UCSD-AML1 (cell line): ENCODE results near the gene NFIL3.
"Not testable (repeated sequence)": the region's sequence is repeated elsewhere in the genome, so short reads cannot be mapped to it uniquely, and the experiment has no call there.

Experiments used
- DNase-seq: peaks from one replicate; lab custom pipeline; 2025; ENCODE audit not compliant: unreplicated experiment; lab: John Stamatoyannopoulos, UW

NFIL3 gene

DNA sequence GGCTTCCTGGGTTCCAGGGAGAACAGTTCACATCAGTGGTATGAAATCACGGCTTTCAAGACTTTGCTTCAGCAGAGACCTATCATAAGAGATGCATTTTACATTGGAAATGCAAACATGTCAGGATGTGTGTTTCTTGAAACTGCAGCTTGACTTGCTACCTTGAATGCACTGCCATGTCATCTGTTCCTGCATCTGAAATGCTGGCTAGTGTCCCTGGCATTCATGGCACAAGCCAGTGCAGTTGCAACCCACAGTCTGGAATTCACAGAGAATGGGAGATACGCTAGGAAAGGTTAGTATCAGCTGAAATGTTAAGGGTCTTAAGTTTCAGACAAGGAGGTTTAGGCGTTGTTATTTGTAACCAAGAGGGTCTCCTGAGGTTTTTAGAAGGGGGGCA is 24.7 kb downstream of the NFIL3 start:
- no peak for DNase-seq

DNA sequence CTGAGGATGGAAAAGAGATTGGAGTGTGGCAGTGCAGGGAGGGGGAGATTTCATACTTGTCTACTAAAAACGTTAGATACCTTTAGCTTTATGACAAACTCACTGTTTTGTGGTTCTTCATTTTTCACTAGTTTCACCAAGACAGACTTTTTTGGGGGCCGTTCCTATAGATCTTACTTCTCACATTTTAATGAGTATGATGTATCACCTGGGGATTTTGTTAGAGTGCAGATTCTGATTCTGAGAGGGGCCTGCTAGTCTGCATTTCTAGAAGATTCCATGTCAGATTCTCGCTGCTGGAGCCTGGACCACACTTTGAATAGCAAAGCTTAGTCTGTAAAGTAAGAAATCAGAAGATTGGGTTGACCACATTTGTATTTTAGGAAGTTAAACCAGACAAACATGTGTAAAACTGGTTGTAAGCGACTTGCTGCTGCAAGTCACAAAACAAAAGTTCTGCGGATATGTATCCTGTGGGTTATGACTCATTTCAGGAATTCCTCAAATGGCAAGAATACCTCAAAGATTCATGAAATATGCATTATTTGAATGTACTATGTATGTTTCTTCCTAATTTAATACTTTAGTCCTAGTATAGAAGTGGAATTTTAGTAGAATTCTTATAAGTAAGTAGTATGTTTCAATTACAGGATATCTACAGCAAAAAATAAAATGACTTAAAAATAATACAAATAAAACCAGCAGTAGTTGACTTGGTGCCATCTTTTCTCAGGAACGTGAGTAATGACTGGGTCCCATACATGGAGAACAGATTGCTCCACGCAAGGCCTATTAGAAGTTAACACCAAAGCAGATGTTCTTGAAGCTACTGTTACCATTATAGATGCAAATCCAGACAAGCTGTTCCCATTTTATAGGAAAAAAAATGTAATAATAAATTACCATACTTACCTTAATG is 27.8 kb downstream of the NFIL3 start:
- DNase-seq: no peak

DNA sequence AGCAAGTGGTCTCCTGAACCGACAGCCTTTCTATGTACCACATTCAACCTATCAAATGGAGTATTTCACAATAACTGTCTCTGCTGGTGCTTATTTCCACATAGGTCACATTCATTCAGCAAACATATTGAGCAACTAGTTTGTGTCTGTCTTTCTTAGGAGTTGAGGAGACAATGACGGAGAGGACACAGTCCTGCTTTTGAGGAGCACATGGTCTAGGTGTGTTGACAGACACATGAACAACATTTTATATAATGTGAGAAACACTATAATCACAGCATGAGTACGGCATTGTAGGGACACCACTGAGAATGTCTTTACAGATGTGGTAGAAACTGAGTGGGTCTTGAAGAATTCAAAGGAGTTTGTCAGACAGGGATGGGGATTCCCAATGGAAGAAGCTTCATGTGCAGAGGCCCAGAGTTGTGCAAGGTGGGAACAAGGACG is 28.5 kb downstream of the NFIL3 start:
- no peak for DNase-seq

DNA sequence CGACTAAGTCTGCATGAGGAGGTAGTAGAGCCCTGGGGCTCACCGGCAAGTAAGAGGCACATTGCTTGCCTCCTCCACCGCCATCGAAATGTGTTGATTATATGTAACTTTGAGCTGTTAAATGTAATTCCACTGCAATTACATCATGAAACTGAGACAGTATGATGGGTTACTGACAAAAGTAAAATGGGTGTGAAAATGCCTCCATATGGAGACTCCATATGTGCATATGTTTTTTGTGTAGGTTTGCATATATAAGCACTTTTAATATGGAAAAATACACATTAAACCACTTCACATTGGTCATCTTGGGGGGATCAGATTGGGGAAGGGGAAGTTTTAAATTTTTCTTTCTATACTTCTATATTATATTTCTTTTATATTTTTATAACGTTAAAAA is 29.8 kb downstream of the NFIL3 start:
- no peak for DNase-seq

DNA sequence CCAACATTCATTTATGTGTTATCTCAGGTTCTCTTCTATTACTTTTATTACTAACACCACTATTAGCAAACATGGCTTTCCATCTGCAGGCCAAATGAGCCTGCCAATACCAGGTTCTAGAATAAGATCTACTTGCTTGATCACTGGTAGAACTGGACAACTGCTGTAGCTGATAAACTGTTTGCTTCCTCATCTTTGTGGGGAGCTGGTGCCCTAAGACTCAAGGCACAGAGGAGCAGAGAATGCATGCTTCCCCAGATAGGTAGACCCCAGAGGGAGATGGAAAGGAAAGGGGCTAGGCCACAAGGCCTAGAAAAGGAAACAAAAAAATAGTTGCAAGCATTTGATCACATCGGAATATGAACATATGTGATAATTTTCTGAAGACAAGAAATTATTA is 31.2 kb downstream of the NFIL3 start:
- DNase-seq: no peak

DNA sequence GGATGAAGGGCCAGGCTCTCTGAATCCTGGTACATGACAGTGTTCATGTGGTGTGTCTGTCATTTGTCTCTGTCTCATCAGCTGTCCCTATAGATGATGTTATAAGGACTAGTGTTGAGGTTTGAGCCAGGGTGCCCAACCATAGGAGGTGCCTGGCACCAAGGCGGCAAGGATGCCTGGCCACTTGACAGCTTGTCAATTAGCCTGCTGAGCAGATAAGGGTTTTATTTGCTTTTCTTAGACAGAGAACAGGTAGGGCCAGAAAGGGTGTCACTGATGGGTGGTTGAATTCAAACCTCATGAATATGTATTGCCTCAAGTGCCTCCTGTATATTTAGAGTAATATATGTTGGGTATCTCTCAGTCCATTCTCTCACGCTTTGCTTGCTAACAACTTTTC is 31.8 kb downstream of the NFIL3 start:
- no peak for DNase-seq

DNA sequence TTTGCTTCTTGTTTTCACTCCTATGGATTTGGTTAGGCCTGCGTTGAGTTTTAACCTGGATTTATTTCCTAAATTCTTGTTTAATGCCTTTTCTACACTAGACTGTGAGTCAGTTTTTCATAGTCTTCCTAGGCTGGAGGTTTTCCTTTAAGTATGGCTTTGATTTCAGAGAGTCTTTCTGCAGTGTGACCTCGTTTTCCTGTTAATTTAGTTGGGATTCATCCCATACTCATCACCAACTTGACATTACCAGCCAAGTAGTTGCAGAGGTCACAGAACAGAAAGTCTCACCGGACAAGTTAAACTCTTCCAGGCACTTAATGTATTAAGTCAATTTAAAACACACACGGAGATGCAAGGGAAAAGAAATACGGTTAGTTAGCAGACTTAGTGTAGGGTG is 32.2 kb downstream of the NFIL3 start:
- DNase-seq: no peak

DNA sequence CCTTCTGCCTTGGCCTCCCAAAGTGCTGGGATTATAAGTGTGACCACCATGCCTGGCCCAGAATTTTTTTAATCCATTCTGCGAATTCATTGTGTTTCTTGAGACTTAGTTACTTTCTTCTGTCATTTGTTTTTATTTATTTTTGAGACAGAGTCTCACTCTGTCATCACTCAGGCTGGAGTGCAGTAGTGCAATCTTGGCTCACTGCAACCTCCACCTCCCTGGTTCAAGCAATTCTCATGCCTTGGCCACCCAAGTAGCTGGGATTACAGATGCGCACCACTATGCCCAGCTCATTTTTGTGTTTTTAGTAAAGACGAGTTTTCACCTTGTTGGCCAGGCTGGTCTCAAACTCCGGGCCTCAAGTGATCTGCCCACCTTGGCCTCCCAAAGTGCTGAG is 33.9 kb downstream of the NFIL3 start:
- DNase-seq: not testable (repeated sequence)

DNA sequence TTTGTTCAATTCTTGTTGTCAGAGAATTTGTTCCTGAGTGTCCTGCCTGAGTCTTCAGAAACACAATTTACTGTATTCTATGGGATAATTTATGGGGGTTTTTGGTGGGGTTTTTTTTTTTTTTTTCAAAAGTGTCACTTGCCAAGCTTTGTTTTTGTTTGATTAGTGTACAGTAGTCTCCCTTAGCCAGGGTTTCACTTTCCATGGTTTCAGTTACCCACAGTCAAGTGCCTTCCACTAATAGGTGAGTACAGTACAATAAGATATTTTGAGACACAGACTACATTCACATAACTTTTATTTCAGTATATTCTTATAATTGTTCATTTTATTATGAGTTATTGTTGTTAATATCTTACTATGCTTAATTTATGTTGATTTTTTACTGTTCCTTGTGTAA is 36.9 kb downstream of the NFIL3 start:
- DNase-seq: no peak

DNA sequence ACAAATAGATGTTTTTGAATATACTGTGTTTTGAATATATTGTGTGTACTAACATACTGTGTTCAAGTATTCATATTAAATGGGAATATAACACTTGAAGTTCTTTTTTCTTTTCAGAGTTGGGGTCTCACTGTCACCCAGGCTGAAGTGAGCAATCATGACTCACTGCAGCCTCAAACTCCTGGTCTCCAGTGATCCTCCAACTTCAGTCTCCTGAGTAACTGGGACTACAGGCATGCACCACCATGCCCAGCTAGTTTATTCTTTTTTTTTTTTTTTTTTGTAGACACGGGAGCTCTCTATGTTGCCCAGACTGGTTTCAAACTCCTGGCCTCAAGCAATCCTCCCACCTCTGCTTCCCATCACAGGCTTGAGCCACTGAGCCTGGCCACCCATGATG is 38.7 kb downstream of the NFIL3 start:
- no peak for DNase-seq

DNA sequence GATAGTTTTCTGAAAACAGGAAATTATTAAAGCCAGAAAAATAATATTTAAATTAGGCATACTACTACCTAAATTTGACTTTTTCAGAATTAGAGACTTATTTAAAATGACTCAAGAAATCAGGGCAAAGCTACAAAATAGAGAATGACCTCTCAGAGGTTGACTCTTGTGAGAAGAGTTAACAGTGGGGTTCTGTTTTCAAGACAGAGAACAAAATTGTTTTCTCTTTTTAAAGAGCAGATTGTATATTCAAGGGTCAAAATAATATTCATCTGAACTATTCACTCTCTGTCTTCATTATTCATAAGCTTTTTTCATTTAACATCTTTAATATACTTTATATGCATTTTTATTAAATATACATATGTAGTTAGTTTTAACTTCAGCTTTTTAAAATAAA is 40.1 kb downstream of the NFIL3 start:
- DNase-seq: no peak

DNA sequence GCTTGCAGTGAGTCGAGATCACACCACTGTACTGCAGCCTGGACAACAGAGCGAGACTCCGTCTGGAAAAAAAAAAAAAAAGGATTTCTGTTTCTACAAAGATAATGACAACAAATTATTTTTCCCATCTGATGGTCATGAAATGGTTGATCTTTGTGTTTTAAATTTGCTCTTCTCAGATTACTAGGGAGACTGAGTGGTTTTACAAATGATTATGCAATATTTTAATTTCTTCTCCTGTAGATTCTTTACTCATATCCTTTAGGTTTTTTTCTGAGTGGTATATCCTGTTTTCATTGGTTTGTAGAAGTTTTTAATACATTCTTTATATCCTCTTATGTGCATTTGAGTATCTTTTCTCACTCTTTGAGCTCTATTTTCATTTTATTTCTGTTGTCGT is 41.3 kb downstream of the NFIL3 start:
- DNase-seq: no peak

DNA sequence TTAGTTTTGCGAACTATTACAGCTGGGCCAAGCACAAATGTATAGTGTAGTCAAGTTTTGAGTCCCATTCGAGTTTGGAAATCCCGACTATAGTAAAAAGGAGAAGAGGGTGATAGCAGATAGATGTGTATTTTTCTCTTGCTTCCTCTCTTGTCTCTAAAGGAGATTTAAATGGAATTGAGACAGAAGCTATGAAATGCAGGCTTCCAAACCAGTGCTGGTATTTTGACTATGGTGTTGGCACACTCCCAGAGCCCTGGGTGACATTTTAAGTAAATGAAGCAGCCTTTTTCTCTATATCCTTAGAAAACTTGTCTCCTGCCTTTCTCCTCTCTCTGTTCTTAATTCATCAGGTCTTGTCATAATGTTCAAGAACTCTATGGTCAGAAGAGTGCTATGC is 44.2 kb downstream of the NFIL3 start:
- DNase-seq: no peak

DNA sequence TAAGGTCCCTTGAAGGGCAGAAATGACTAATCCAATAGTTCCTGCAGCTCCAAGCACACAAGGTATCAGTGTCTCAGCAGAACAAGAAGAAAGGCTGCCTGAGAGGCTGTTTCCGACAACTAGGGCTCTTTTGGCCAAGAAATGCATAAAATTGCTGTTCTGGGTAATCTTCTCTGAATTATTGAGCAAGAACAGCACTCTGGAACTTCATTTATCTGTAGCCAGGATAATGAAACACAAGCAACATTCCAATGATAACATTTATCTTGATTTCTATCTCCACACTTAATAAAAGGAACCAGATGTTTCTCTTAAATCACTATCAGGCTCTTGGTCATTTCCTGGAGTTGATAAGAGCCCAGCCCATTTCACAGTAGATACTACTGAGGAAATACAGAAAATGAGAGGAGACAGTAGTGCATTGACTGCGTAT is 44.9 kb downstream of the NFIL3 start:
- no peak for DNase-seq

DNA sequence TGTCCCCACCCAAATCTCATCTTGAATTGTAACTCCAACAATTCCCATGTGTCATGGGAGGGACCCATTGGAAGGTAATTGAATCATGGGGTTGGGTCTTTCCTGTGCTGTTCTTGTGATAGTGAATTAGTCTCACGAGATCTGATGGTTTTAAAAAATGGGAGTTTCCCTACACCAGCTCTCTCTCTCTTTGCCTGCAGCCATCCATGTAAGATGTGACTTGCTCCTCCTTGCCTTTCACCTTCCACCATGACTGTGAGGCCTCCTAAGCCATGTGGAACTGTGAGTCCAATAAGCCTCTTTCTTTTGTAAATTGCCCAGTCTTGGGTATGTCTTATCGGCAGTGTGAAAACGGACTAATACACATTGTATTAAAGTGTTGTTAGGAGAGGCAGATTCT is 45.6 kb downstream of the NFIL3 start:
- DNase-seq: not testable (repeated sequence)

DNA sequence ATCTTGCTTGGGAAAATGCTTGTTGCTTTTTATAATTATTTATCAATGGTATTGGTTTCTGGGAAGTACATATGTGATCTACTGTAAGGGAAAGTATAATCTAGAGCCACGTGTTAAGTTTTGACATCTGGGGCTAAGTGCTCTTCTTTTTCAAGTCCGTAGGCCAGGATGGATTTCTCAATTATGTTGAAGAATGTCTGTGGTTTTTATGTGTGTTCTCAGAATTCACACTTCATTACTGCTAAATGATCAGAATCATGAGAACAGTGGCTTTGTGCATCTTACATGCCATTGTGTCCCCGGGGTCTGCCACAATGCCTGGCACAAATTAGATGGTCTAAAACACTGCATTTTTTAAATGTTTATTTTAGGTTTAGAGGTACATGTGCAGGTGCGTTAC is 47.4 kb downstream of the NFIL3 start:
- DNase-seq: no peak

DNA sequence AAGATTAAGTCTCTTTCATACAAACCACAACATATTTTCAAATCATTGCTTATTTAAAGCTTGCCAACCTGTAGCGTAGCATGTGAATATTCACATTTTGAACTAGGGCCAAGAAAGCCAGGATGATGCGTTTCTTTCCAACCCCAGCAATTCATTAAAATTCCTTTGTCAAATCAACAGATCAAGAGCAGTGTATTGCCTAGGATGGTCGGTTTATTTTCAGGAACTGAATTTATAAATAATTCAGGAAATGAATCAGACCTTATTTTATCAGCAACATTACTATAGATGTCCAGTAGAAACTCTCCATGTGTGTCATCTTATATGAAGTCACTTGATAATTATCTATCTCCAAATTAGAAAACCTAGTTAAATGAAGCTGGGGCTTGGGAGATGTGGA is 48.7 kb downstream of the NFIL3 start:
- DNase-seq: no peak

DNA sequence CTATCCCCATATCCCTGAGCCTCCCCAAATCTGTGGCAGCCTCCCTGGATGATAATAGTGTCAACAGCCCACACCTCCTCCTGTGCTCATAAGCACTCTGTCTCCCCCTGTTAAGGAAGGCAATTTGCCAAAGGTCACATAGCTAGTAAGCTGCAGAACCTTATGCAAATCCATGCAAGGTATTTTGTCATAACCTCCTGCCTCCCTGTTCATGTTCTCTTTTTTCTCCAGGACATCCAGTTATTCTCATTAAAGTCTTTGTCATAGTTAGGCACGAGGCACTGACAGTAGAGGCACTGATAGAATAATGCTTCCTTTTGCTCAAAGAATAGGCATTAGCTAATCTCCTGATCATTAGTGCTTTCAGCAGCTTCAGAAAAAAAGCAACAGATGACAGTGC is 51.7 kb downstream of the NFIL3 start:
- DNase-seq: no peak

DNA sequence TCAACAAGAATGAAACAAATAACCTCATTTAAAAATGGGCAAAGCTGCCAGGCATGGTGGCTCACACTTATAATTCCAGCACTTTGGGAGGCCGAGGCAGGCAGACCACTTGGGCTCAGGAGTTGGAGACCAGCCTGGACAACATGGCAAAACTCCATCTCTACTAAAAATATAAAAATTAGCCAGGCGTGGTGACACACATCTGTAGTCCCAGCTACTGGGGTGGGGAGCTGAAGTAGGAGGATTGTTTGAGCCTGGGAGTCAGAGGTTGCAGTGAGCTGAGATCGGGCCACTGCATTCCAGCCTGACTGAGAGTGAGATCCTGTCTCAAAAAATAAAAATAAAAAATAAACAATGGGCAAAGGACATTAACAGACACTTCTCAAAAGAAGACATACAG is 53.6 kb downstream of the NFIL3 start:
- DNase-seq: not testable (repeated sequence)

DNA sequence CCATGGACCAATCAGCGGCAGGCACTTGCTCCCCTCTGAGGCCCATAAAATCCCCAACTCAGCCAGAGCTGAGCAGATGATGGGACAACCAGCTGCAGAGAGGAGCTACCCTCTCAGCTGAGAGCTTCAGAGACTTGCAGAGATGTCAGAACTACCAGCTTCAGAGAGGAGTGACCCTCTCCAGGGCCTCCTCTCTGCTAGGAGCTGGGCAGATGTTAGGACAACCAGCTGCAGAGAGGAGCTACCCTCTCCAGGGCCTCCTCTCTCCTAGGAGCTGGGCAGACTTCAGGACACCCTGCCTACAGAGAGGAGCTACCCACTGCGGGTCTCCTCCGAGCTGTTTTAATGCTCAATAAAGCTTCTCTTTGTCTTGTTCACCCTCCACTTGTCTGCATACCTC is 58.9 kb downstream of the NFIL3 start:
- DNase-seq: no peak

DNA sequence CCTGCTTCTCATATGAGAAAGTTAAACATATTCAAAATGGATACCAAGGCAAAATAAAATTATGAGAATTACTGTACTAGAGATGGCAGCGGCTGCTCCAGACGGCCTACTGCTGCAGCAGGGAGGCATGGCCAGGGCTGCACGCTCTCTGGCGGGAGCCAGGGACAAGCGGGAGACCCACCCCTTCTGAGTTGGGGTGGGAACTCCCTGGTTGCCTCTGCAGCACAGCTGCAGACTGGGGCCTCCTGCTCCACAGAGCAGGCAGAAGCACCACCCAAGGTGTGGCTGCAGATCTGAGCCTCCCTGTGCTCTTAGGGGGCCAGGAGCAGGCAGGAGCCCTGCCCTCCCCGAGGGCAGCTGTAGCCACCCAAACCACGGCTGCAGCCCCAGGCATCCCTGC is 59.6 kb downstream of the NFIL3 start:
- no peak for DNase-seq

DNA sequence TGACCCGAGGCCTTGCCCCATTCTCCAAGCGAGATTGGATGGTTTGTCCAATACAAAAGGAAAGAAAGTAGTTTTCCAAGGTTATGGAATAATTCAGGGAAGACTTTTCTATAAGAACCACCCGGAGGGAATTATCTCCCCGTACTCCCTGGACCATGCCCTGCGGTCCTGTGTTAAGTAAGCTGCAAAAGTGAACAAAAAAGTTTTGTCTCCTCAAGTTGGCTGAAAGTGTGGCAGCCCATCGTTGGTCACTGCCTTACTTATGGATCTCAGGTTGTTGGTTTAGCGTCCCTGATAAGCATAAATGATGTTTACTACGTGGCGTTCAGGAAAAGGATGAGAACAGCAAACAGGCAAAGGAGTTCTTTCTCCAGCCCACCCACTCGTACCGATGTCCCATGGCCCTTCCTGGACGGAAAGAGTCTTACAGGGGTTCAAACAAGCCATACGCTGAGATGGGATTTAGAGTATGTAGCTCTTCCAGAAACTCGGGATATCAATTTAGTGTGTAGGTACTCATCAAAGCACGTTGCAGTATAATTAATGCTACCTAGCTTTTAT is 61.5 kb downstream of the NFIL3 start:
- DNase-seq: no peak
